NCI-H460 (cell line): ENCODE results near the gene CHD5. TPM values are rescaled to one million over a fixed set of nuclear protein-coding genes. Genes with fewer than 3 reads are reported as not detected.

Source experiments
- total RNA-seq: library from RNA; depleted of rRNA; stranded (reverse); fragments of >200 nt; shearing (Covaris generic); gene quantifications from 2 replicates; pipeline ENCODE4 v1.2.3, GENCODE V29; 2014; rRNA removed

Gene CHD5
- total RNA-seq, 1 experiment from 2014 or later, result 0.30 TPM

Other genes with a start within 250 kb of the CHD5 start
- 7.5 and 8.6 TPM in 2 replicates for gene NPHP4, start 187.9 kb downstream of the CHD5 start, total RNA-seq
- gene KCNAB2, start 134.4 kb downstream of the CHD5 start, total RNA-seq, result 14.4 and 20.1 TPM in 2 replicates
- gene RPL22, start 19.3 kb upstream of the CHD5 start, total RNA-seq, result 298 and 299 TPM in 2 replicates
- gene RNF207, start 25.8 kb upstream of the CHD5 start, total RNA-seq, result 12.4 and 12.9 TPM in 2 replicates
- 42.2 and 47.9 TPM in 2 replicates for gene ICMT, start 55.6 kb upstream of the CHD5 start, total RNA-seq
- not detected in 2 replicates for gene HES3, start 63.9 kb upstream of the CHD5 start, total RNA-seq
- 0.62 and 1.2 TPM in 2 replicates for gene GPR153, start 80.8 kb upstream of the CHD5 start, total RNA-seq
- gene ACOT7, start 213.4 kb upstream of the CHD5 start, total RNA-seq, result 22.5 and 24.4 TPM in 2 replicates
- 0.57 and 1.0 TPM in 2 replicates for gene HES2, start 239.6 kb upstream of the CHD5 start, total RNA-seq
- gene ESPN, start 244.5 kb upstream of the CHD5 start, total RNA-seq, result 0.17 TPM in 1 of 2 replicates, not detected in the other